Brain microvascular endothelial cell (primary cell): ENCODE data around the gene CD151.
A peak's percentile ranks its signal among the peaks of the same experiment; 100 is the strongest.

Experiments used
- DNase-seq: peaks from one replicate; pipeline ENCODE4 v3.0.0-alpha.2; 2020
- H3K27ac ChIP-seq: fragments of 250-450 bp; sonication (Bioruptor Pico); 2 replicates; pipeline ENCODE4 v1.5.1; 2020; ENCODE audit warnings: mild to moderate bottlenecking, moderate library complexity
- H3K27me3 ChIP-seq: fragments of 250-450 bp; sonication (Bioruptor Pico); replicated peaks from 2 replicates; pipeline ENCODE4 v1.5.1; 2020; ENCODE audit warnings: mild to moderate bottlenecking
- H3K36me3 ChIP-seq: fragments of 250-450 bp; sonication (Bioruptor Pico); replicated peaks from 2 replicates; pipeline ENCODE4 v1.5.1; 2020; ENCODE audit warnings: mild to moderate bottlenecking
- H3K4me3 ChIP-seq: 2 replicates; pipeline ENCODE4 v1.5.1; 2011; ENCODE audit warnings: low read depth, mild to moderate bottlenecking, control low read depth, low read length, moderate library complexity
- CTCF ChIP-seq: IDR thresholded peaks from 2 replicates; pipeline ENCODE4 v1.5.1; 2011; ENCODE audit warnings: low read depth, mild to moderate bottlenecking, moderate library complexity, low read length, control low read depth, inconsistent platforms; ENCODE audit errors: missing control alignments
- in situ Hi-C: cut with HindIII; loops from 2 replicates; pipeline ENCODE4 v1.10.0; 2017; ENCODE audit warnings: low sequenced_read_pairs, low pct_ligation_motif_present

Gene CD151

DNA sequence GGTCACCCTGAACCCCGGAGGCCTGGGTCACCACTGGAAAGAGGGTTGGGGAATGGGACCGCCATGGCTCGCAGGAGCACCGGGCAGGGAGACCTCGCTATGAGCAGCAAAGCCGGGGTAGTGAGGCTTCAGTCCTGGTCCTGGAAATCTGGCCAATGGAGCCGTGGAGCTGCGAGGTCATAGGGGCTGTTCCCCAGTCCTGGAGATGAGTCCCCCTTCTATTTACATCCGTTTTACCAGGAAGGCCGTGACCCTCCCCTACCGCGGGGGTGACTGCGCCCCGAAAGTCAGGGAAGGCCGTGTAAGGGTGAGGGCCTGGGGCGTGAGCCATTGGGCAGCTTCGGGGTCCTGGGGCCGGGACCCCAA is 28.2 kb upstream of the CD151 start:
- H3K27ac ChIP-seq = no peak overlapping the region
- H3K36me3 ChIP-seq = peaks cover 9% of the 10 kb centered on the region
- H3K27me3 ChIP-seq = no peaks in the 10 kb centered on the region
- no peak for DNase-seq
- in situ Hi-C loops = no loop called here
- peak overlapping the region; percentile 61 for H3K4me3 ChIP-seq
- TF ChIP-seq CTCF = no peak

DNA sequence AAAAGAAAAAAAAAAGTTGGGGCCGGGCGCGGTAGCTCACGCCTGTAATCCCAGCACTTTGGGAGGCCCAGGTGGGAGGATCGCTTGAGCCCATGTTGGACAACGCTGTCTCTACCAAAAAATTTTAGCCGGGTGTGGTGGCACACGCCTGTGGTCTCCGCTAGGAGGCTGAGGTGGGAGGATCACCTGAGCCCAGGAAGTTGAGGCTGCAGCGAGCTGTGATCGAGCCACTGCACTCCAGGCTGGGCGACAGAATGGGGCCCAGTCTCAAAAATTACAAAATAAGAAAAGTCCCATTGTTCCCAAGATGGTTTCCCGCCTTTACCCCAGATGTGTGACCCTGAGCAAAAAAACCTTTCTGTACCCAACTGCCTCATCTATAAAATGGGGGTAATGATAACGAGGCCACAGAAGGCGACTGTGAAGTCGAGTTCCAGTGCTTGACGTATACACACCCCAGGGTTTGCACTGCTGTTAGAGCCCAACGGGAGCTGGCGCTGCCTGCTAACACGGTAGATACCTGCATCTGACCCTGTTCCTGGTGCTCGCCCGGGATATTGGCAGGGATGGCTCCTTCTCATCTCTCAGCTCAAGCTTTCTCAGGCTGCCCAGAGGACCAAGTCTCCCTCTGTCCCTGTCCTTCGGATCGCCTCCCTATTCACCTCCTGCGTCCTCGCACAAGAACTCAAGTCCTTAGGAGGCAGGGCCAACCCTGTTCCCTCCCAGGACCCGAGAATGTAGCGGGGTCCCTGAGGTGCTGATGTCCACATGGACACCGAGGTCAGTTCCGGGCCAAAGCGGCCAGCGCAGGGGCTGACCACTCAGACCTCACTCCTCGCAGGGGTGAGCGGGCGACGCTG is 24.1 kb upstream of the CD151 start:
- TF ChIP-seq CTCF = no peak
- in situ Hi-C loops = no loop called here
- no peak for DNase-seq
- peak overlapping the region; percentile 92 for H3K4me3 ChIP-seq
- H3K36me3 ChIP-seq = peaks cover 30% of the 10 kb centered on the region
- no peaks in the 10 kb centered on the region for H3K27me3 ChIP-seq
- H3K27ac ChIP-seq = peak overlapping the region; percentile 99

DNA sequence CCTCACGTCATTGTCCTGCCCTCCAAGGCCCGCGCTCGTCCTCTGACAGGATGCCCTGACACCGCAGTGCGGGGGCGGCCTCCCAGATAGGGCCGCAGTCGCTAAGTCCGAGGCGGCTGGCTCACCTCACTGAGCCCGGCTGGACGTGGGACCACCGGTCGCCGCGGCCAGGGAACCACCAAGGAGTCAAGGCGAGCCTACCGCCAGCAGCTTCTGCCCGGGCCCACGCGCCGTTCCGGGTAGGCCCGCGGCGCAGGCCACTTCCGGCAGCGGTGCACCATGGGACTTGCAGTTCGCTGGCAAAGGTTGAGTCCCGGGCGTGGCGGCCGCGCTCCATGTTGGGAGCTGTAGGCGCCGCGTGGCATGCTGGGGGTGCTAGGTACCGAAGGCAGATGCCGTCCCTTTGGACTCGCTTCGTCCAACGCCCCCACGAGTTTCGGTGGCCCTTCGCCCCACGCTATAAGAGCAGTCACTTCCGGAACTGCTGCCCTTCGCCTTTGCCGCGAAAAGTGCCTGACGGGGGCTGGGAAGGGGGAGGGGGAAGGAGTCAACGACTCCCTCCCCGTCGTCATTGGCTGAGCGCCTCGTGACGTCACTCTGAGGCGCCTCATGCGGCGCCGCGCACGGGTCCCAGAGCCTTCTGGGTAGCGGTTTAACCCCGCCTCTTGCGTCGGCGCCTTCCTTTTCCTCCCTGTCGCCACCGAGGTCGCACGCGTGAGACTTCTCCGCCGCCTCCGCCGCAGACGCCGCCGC is 23.3 kb upstream of the CD151 start, which contains the start of gene RPLP2:
TSS of gene RPLP2 (plus strand) at position 681 of the 753 bp plus-strand sequence. CDS start 268 bp downstream, outside the sequence.
- Histone ChIP-seq H3K27me3 (no peaks in the 10 kb centered on the region), H3K36me3 (peaks cover 36% of the 10 kb centered on the region), H3K27ac (peak within 1 kb of the TSS; percentile 99), H3K4me3 (peak within 1 kb of the TSS; percentile 92)
- in situ Hi-C loops = no loop called here
- peak; percentile 95 for DNase-seq
- TF ChIP-seq CTCF = no peak

DNA sequence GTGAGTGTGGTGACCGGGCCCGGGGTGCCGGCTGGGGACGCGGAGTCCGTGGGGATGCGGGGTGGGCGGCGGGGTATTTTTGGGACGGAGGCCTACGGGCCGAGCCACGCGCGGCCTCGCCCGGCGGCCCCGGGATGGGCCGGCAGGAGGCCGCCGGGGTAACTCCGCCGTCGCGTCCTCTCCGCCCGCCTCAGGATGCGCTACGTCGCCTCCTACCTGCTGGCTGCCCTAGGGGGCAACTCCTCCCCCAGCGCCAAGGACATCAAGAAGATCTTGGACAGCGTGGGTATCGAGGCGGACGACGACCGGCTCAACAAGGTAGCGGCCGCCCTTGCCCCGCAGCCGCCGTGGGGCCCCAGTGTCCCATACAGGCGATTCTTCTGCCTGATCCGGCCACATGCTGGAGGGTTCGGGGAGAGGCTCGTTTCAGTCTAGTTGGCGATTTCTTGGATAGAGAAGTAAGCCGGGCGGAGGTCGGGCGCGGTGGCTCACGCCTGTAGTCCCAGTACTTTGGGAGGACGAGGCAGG is 22.6 kb upstream of the CD151 start:
- peak overlapping the region; percentile 99 for H3K27ac ChIP-seq
- in situ Hi-C loops = no loop called here
- no peak for DNase-seq

More for the DNA sequence above, 22.6 kb upstream of the CD151 start:
- peaks cover 38% of the 10 kb centered on the region for H3K36me3 ChIP-seq
- no peaks in the 10 kb centered on the region for H3K27me3 ChIP-seq
- H3K4me3 ChIP-seq = peak overlapping the region; percentile 92
- no peak for TF ChIP-seq CTCF
